NCI-H460 (cell line): ENCODE data around the gene SSPN. TPM values are rescaled to one million over a fixed set of nuclear protein-coding genes. Genes with fewer than 3 reads are reported as not detected.

Experiments used
- DNase-seq: peaks from one replicate; pipeline ENCODE4 v3.0.0-alpha.2; 2016; ENCODE audit warnings: low read depth; ENCODE audit errors: extremely low read depth
- total RNA-seq: library from RNA; depleted of rRNA; stranded (reverse); fragments of >200 nt; shearing (Covaris generic); gene quantifications from 2 replicates; pipeline ENCODE4 v1.2.3, GENCODE V29; 2014

Gene SSPN
- total RNA-seq, 1 experiment from 2014 or later: 0.62 TPM

DNA sequence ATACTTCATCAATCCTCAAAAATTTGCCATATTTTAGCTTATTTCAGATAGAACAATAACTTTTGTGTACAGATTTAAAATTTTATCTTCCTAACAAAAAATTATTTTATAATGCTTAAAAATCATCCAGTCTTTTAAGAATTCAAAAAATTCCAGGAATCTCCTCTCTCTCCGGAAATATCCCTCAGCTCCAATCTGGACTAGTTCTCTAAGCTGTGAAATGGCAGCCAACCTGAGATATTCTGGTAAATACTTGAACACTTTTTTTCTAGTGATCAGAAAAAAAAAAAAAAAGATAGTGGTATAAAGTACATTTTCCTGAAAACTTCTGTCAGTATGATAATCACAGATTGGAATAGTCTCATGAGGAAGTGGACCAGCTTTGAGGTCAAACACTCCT lies 57.6 kb downstream of the SSPN start:
- no peak for DNase-seq

DNA sequence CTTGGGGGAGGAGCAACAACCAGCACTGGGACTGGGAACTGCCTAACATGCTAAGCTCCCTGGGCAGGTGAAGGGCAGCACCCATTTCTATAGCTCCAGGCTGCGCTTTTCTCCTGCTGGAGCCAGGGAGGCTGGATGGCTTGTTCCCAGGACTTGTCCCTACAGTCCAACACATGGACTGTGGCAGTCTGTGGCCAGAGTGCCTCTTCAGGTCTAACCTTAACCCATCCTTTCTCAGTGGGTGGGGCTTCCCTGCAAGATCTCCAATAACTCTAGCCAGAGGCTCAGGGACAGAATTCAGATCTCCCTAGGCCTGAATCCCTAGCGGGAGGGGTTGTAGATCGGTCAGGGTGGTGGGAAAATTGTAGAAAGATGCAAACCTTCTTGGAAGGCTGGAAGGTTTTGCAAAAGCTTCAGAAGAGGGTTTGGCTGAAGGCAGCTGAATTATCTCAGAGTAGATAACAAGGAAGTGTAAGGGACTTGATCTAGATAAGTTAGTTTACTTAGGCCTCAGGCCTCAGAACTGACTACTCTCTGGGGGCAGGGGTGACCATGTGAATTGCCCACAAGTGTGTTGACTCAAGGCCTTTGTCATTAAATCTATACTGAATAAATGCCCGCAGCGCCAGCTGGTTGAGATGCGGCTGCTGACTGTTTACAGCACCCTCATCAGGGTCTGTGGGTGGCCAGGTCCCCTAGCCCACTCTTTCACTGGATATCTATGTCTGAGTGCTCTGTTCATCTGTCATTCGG lies 60.7 kb downstream of the SSPN start:
- DNase-seq: no peak

DNA sequence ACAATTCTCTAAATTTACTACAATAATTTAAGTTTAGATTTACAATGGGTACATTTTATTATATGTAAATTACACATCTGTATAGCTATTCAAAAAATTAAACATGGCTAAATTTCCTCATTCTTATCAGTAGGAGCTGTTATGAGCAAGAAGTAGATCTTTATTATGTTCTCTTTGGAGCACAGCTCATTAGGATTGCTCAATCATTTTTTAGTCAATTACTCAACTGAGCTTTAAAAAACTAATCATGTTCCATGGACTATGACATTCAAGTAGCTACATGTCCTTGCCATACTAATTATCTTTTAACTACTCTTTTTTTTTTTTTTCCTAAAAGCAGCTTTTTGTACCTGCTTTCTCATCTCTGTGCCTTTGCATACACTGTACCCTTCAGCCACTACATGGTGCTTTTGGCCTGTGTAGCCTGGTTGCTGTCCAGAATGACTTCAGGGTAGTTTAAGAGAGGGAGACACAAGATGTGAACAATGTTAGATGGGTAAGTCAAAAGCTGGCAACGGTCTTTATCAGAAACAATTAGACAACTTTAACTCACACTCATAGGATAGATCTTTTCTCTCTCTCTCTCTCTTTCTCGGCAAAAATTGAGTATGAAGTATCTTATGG lies 69.0 kb downstream of the SSPN start:
- no peak for DNase-seq

DNA sequence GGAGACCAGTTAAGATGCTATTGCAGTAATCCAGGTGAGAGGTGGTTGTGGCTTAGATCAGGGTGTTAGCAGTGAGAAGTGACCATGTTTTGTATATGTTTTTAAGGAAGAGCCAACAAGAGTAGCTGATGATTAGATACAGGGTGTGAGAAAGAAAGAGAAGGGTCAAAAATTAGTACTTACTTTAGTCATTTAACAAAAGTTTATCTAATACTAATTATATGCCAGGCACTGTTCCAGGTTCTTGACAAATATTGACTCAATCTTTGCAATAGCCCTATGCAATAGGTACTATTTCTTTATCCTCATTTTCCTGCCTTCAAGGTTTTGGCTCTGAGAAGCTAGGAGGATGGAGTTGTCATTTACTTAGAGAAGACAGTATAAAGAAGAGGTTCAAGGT lies 70.2 kb downstream of the SSPN start:
- DNase-seq: no peak

DNA sequence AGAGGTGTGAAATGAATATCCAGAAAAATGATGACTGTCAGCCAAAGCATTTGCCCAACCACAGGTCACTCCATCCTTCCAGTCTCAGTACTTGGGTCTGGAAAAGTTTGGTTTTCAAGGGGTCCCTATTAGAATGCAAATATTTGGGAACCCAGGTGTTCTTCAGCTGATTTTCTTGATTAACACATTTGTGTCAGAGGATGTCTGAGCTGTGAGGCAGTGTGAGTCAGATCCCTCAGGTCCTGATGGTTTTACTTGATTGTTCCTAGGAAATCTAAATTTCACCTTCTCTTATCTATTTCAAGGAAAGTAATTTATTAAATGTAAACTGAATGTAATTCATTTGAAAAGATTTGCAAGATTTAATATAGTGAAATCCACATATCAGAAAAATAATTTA lies 71.5 kb downstream of the SSPN start:
- DNase-seq: no peak

DNA sequence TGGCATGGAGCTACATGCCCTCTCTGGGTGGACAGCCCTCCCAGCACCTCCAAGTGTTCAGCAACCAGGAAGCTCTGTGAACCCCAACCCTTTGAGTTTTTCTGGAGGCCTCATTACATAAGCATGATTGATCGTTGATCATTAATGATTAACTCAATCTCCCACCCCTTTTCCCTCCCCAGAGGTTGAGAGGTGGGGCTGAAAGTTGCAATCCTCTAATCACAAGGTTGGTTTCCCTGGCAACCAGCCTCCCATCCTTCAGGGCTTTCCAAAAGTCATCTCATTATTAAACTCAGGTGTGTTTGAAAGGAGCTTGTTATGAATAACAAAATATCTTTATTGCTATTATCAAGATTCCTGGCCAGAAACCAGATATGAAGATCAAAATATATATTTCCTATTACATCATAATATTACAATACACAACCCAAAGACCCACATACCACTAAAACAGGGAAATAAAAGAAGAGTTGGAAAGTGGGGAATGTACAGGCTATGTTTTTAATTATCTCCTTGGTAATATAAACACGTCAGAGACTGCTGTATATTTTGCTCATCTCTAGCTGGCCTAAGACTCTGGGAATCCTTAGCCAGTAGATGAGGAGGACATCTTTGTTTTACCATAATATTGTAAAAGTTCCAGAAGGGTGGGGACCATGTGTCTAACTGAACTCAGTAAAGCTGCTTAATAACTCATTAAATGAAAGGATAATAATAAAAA lies 73.6 kb downstream of the SSPN start:
- no peak for DNase-seq

DNA sequence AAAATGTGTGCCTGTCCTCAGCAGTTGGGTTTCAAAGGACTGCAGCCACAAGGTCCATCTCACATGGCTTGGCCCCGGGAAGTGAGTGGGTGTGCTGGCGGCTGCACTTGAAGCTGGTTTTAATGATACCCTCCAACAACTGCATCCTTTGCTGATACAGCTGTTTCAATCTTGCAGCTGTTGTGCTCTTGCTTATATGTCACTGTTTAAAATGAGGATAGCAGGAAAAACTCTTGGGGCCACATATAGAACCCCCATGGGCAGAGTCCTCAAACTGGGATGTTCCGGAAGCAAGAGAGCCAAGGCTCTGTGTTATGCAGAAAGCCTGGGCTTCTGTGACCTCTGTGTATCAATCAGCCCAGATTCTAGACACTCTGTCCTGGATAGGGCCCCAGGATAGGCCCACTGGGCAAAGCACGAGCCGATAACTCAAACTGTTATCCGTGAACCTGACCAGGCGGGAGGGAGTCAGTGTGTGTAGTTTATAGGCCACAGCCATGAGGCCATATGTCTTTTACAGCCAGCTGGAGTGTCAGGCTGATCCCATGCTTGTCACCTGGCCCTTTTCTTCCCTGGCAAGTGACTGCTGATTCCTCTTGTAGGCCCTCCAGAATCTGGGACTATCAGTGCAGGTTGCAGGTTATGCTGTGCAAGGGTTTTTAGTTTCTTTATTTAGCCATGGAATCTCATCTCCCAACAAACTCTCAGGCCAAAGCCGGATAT lies 74.3 kb downstream of the SSPN start:
- no peak for DNase-seq

DNA sequence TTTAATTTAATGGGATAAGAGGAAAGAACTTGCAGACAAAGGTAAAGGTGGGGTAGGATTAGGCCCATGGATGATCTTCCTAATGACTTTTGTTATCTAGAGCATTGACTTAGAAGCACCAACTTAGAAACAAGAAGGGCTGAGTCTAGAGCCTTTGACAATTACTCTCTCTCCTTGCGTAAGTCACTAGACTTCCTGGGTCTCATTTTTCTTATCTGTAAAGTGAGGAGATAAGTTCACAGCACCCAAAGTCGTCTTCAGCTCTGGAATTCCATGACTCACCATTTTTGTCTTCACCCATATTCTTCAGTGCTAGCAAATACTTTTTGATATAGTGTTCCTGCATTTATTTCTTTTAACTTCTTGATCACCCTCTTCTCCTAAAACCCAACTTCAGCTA lies 75.7 kb downstream of the SSPN start:
- no peak for DNase-seq

DNA sequence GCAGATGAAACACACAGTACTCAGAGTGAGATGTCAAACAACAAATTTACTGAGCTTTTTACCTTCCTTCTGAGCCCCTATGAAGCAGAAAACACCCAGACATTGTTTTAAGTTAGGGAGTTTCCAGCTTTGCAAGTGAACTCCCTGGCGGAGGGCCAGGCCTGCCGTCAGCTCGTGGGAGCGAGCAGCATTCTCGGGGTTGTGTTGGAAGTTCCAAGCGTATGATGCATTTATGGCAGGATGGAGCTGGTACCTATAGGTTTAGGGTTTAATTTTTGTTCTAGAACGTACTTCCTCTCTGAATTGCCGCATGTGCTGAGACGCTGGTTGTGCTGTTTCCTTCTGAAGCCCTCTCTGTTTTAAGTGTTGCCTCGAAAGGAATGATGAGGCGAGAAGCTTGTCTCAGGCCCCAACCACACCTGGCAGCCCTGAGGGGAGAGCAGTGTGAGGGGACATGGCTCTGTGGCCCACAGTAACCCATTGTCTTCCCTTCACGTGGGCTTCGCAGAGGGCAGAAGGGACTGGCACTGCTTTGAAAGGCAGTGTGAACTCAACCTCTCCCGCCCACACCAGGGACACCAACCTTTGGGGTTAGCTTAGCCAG lies 76.6 kb downstream of the SSPN start:
- DNase-seq: no peak

DNA sequence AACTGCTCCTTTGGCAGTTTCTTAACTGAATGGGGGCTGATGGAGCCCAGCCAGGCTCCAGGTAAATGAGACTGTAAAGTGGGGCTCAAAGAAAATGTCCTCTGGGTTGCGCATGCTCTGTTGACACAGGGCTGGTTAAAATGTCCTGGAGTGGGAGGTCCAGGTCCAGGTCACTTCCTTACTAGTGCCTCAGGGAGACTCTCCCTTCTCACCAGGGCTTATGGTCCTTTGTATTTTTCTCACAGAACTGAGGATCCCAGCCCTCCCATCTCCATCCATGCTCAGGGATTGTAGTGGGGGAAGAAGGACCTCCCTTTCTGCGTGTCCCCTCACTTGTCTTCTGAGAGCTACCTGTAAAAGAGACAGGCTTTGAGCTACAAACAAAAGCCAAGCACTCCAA lies 77.5 kb downstream of the SSPN start:
- DNase-seq: no peak

DNA sequence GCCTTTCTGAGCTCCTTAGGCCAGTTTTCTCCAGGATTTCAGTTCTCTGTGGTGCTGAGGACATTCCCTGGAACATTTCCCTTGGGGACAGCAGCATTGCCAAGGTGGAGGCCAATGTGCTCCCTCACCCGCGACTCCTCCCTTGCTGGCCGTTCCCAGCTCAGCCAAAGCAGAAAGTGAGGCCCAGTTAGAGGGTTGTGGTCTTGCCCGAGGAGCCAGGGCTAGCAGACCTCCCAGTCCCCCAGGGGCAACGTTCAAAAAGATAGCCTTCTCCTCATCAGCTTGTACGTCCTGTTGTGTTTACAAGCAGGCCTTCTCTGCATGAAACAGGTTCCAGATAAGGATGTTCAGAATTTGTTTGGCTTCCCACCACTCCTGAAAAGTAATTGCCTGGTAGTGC lies 78.4 kb downstream of the SSPN start:
- DNase-seq: no peak

DNA sequence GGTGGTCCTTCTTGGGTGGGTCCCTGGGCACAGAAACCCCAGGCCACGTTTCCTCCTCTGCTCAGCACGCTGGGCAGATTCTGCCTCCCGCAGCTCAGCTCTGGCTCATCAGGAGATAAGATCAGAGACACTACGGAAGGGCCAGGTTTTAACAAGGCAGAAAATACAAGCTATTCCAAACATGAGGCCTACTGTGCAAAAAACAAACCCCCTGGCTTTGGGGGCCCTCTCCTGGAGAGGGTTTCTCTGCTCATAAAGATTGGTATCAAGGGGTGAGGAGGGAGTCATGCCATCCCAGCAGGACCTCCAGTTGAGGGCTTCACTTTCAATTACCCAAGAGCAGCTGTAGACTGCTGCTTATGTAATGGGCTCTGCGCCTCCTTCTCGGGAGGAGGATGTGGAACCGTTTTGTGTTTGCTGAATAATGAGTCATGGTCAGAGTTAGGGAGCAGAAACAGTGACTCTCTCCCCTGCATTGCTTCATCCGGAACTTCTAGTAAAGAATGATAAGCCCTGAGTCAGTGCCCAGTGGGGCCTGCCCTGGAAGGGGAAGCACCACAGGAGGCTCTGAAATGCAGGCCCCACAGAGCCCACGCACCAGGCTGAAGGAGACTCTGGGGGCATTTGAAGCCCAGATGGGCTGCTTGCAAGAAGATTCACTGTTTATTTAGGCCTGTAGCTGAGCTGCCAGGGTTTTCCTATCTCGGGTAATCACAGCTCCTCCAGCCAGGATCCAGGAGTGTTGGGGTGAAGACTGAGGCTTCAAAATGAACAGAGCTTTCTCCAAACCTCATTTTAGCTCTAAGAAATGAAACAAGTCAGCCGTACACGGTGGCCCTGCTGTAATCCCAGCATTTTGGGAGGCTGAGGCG lies 79.3 kb downstream of the SSPN start:
- peak; percentile 95 for DNase-seq

DNA sequence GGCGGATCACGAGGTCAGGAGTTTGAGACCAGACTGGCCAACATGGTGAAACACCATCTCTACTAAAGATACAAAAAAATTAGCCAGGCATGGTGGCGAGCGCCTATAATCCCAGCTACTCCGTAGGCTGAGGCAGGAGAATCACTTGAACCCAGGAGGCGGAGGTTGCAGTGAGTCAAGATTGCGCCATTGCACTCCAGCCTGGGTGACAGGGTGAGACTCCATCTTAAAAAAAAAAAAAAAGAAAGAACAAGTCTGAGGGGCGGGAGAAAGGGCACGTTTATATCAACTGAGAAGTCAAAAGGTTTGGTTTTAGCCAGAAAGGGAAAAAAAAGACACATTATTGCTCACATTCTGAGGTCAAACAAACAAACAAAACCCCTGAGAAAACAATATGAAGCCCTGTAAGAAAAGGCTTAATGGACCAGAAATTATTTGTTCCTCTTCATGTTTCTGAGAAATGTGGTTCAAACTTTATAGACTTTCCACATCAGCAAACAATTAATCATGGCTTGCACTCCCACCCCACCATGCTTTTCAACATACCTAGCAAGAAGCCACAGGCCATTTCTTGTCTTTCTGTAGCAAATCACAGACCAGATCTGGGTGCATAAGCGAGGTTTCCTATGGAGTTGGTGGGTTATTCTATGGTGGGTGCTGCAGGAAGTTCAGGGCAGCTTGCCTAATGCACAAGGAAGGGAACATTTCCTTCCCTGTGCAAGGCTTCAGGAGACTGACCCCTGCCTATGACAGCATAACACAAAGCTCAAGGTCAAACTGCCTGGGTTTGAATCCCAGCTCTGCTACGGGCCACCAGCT lies 80.1 kb downstream of the SSPN start:
- DNase-seq: no peak

DNA sequence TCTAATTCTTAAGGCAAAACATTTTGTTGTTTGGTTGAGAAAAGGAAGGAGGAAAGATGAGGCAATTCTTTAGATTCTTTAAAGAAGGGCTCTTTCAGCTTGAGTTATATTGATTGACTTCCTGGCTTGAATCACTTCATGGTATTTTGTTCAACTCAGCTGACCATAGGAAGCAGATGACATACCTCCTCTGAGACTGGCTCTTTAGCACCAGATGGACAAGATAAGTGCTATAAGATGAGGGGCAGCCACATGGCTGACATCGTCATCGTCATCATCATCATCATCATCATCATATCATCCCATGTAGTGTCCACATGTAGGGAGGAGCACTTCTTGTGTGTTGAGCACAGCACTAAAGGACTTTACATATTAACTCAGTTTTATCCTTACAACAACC lies 81.3 kb downstream of the SSPN start:
- no peak for DNase-seq

DNA sequence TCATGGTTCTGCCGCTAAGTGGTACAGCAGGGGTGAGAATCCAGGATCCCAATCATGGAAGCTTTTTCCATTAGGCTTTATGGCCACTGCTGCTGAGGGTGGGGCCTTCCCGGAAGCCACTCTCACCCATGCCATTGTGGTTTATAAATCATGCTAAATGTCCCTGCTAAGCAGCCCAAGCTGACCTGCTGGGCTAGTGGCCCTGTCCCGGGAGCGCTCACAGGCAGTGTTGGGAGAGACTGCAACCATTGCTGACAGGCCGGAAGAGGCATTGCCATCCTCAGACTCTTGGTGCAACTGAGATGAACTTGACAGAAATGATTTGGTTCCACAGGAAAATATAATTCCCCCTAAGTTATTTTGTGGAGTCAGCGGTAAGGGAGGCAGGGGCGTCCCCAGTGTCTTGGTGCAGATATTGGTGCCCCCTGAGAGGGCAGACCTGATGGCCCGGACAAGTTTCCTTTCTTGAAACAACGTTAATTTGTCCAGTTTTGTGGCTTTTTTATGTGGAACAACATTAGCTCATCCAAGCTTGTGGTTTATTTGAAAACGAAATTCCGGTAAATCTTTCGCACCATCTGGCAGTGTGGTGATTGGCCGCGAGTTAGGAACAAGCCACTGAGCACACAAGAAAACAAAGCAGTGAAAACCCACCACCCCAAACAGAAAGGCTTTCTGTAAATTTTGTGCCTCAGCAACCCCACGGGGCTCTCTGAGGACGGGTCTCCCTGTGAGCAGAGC lies 82.3 kb downstream of the SSPN start:
- no peak for DNase-seq

DNA sequence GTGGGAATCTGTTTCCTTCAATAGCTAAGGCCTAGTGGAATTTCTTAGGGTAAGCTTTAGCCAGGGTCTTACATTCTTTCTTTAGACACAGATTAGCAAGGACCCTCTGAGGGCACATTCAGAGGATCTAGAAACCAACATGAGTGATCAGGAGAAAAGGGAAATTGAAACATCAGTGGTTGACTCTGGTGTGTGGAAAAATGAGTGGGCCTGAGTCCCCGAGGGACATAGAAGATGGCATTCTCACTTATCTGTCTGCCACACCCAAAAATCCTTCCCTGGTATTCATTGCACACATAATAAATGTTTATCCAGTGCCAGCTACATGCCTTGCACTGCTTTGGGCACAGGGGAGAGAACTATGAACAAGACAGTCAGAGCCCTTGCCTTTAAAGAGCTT lies 82.9 kb downstream of the SSPN start:
- DNase-seq: no peak

DNA sequence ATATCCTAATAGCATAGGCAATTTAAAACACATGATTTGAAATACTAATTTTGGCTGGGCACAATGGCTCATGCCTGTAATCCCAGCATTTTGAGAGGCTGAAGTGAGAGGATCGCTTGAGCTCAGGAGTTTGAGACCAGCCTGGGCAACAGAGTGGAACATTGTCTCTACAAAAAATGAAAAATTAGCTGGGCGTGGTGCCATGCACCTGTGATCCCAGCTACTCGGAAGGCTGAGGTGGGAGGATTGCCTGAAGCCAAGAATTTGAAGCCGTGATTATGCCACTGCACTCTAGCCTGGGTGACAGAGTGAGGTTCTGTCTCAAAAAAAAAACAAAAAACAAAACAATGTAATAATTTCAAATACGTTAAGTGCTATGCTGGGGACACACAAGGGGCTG lies 83.3 kb downstream of the SSPN start:
- DNase-seq: no peak

DNA sequence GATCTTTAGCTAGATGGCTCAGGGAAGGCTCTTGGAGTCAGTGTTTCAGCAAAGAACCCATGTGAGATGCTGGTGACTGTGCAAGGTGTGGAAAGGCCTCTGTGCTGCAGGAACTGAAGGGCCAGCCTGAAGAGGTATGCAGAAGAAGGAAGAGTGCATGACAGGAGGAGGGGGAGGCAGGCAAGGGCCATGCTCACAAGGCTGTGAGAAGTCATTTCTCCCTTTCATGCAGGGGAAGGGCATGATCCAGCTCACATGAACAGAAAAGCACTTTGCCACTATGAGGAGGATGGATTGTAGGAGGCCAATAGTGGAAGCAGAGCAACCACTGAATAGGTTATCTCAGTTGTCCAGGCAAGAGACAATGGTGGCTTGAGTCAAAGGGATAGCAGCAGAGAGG lies 83.7 kb downstream of the SSPN start:
- no peak for DNase-seq
